Measurements from ENCODE around the gene GPER1.

DNA sequence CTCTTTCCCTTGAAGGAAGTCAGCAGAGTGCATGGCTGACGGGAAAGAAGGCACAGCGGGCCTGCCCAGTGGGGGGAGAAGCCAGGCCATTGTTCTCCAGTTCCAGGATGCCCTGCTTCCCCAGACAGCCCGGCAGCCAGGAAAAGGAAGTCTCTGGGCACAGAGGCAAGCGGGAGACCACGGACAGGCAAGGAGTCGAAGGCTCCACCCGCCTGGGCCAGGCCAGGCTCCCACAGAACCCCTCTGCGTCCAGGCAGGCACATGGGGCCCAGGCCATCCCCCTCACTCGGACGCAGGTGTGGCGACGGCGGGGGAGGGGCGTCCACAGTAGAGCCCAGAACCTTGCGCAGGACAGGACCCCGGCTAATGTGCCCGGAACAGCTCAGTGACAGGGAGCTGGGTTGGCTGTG is 34.9 kb upstream of the GPER1 start:
- TF ChIP-seq, protein P1, sequence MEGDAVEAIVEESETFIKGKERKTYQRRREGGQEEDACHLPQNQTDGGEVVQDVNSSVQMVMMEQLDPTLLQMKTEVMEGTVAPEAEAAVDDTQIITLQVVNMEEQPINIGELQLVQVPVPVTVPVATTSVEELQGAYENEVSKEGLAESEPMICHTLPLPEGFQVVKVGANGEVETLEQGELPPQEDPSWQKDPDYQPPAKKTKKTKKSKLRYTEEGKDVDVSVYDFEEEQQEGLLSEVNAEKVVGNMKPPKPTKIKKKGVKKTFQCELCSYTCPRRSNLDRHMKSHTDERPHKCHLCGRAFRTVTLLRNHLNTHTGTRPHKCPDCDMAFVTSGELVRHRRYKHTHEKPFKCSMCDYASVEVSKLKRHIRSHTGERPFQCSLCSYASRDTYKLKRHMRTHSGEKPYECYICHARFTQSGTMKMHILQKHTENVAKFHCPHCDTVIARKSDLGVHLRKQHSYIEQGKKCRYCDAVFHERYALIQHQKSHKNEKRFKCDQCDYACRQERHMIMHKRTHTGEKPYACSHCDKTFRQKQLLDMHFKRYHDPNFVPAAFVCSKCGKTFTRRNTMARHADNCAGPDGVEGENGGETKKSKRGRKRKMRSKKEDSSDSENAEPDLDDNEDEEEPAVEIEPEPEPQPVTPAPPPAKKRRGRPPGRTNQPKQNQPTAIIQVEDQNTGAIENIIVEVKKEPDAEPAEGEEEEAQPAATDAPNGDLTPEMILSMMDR (IDR thresholded peaks at IDR 0.05; ENCODE audit: low read depth, low read length, poor library complexity, severe bottlenecking) = no peak
- no peak for TF ChIP-seq EZH2phosphoT487 (IDR thresholded peaks at IDR 0.05; ENCODE audit: borderline replicate concordance, low read length)
